ENCODE results near the gene POMP. TPM values are rescaled to one million over a fixed set of nuclear protein-coding genes. Genes with fewer than 3 reads are reported as not detected.

Gene POMP
- total and polyA plus RNA-seq, 12 donors = 69.1 to 134 (median 101) TPM

Other genes with a start within 250 kb of the POMP start
- 10 to 100 TPM; 34.9 to 76.3 (median 47.2) TPM for gene FLT1, start 164.0 kb upstream of the POMP start, total RNA-seq
- gene FLT1, start 164.0 kb upstream of the POMP start, polyA plus RNA-seq = 10 to 100 TPM; 15.2 to 22.9 TPM
- 10 to 100 TPM in 9 of 10 donors, 1 to 10 TPM in 1; 9.1 to 19.3 (median 13.0) TPM for gene SLC46A3, start 59.8 kb downstream of the POMP start, total RNA-seq
- gene SLC46A3, start 59.8 kb downstream of the POMP start, polyA plus RNA-seq = 10 to 100 TPM; 10.6 to 13.8 TPM
- gene MTUS2, start 161.2 kb downstream of the POMP start, total RNA-seq = 100 to 1,000 TPM in 2 of 10 donors, 10 to 100 TPM in 8; 50.6 to 159 (median 68.7) TPM
- gene MTUS2, start 161.2 kb downstream of the POMP start, polyA plus RNA-seq = 10 to 100 TPM; 18.7 to 21.9 TPM

All from heart right ventricle (tissue), 12 donors.